Esophagus squamous epithelium (tissue), 4 donors: Measurements from ENCODE around the gene C19orf85.

Experiments
- POLR2A ChIP-seq, 4 donors: fragments of 450-650 bp; IDR thresholded peaks; one replicate each; pipeline ENCODE4 v1.6.1; 2017; ENCODE audit warnings: antibody characterized with exemption in 4 of 4, mild to moderate bottlenecking in 4 of 4, moderate library complexity in 3 of 4
- TF ChIP-seq, protein P1 (sequence below), 6 experiments: fragments of 450-650 bp in 4 of 6; fragments of 200-600 bp in 2 of 6; sonication (generic) in 2 of 6; IDR thresholded peaks; one replicate each; pipeline ENCODE4 v1.5.1; 2016 to 2019; ENCODE audit warnings: antibody characterized with exemption in 6 of 6, mild to moderate bottlenecking in 4 of 6, moderate library complexity in 4 of 6

- TF ChIP-seq, protein P1, sequence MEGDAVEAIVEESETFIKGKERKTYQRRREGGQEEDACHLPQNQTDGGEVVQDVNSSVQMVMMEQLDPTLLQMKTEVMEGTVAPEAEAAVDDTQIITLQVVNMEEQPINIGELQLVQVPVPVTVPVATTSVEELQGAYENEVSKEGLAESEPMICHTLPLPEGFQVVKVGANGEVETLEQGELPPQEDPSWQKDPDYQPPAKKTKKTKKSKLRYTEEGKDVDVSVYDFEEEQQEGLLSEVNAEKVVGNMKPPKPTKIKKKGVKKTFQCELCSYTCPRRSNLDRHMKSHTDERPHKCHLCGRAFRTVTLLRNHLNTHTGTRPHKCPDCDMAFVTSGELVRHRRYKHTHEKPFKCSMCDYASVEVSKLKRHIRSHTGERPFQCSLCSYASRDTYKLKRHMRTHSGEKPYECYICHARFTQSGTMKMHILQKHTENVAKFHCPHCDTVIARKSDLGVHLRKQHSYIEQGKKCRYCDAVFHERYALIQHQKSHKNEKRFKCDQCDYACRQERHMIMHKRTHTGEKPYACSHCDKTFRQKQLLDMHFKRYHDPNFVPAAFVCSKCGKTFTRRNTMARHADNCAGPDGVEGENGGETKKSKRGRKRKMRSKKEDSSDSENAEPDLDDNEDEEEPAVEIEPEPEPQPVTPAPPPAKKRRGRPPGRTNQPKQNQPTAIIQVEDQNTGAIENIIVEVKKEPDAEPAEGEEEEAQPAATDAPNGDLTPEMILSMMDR (IDR thresholded peaks at IDR 0.05) = no peak
- no peak for TF ChIP-seq POLR2A (IDR thresholded peaks at IDR 0.05)
Observed at GRCh38 chr19:55491546-55492360, 27.2 kb upstream of the C19orf85 start.
